Erythroblast (primary cell): ENCODE measurements around the gene APOBEC3A.

Experiments
- GATA1 ChIP-seq: IDR thresholded peaks from 2 replicates; pipeline ENCODE4 v1.6.1; 2011; ENCODE audit warnings: low read depth, mild to moderate bottlenecking, control low read depth, low read length, moderate library complexity
- POLR2A ChIP-seq: IDR thresholded peaks from 2 replicates; pipeline ENCODE4 v1.6.1; 2011; ENCODE audit warnings: mild to moderate bottlenecking, low read length

DNA sequence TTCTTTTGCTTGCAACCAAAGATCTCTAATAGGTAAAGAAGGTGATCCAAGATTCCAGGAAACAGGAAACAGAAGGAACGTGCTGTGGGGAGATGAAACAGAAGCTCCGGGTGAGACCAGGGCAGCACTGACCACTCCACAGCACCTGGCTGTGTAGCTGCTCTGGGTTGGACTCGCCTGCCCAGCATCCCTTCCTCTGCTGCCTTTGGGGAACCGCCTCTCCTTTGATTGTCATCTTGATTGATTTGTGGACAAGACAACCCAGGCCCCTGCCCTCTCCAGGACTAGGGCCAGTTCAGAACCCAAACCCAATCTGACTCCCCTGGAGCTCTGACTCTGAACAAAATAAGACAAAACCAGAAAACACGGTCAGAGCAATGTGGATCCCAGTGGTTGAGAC is 14.7 kb upstream of the APOBEC3A start:
- no peak for TF ChIP-seq POLR2A
- TF ChIP-seq GATA1 = no peak
